BLaER1 treated with 17β-estradiol and CSF1 and Interleukin-3, amounts not matched to agents 10 nM and 100 nM (cell line): Measurements from ENCODE around the gene ASAH2B.
"Not testable (repeated sequence)": the region's sequence is repeated elsewhere in the genome, so short reads cannot be mapped to it uniquely, and the experiment has no call there.

Source experiments
- H3K27ac ChIP-seq, 11 experiments: shearing (Covaris generic); formaldehyde crosslinking; 2 replicates each; pipeline ENCODE4 v1.8.1; 2022
- H3K27me3 ChIP-seq, 11 experiments: shearing (Covaris generic); formaldehyde crosslinking; 2 replicates each; pipeline ENCODE4 v1.8.1; 2022
- H3K36me3 ChIP-seq, 11 experiments: shearing (Covaris generic); formaldehyde crosslinking; 2 replicates each; pipeline ENCODE4 v1.8.1; 2022
- H3K4me1 ChIP-seq, 10 experiments: shearing (Covaris generic); formaldehyde crosslinking; 2 replicates each; pipeline ENCODE4 v1.8.1; 2022
- H3K4me2 ChIP-seq, 11 experiments: shearing (Covaris generic); formaldehyde crosslinking; 2 replicates each; pipeline ENCODE4 v1.8.1; 2022
- H3K4me3 ChIP-seq, 10 experiments: shearing (Covaris generic); formaldehyde crosslinking; 2 replicates each; pipeline ENCODE4 v1.8.1; 2022
- H3K9ac ChIP-seq, 11 experiments: shearing (Covaris generic); formaldehyde crosslinking; 2 replicates each; pipeline ENCODE4 v1.8.1; 2022
- H3K9me3 ChIP-seq, 11 experiments: shearing (Covaris generic); formaldehyde crosslinking; replicated peaks in 1 of 11; 2 replicates each; pipeline ENCODE4 v1.8.1; 2022
- H4K20me1 ChIP-seq, 11 experiments: shearing (Covaris generic); formaldehyde crosslinking; 2 replicates each; pipeline ENCODE4 v1.8.1; 2022
- Cebpa-rat ChIP-seq, 11 experiments: shearing (Covaris generic); IDR thresholded peaks; 2 replicates each; pipeline ENCODE4 v1.8.1; 2022

ASAH2B gene

GRCh38 chr10:50739618-50740292 lies at the start of gene ASAH2B:
Gene ASAH2B (plus strand): TSS chr10:50739936. CDS start chr10:50745131, 5,195 bp downstream.
- no peak for TF ChIP-seq Cebpa-rat (IDR thresholded peaks at IDR 0.05)

DNA sequence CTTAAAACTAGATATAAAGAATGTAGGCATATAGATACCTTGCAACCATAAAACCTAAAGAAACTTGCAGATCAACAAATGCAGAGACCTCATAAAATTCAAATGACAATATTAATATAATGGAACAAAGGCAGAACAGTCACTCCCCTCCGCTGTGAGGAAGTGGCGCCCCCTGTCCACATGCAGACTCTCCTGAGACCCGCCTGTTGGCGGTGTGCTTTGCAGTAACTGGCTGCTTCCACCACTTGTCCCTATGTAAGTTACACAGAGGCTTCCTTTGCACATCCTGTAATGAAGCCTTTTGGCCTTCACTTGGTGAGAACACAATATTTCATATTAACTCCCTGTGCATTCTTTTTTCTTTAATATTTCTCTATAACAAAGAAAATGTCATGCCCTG lies 41.9 kb upstream of the ASAH2B start:
- not testable (repeated sequence) for H3K36me3 ChIP-seq, H3K27me3 ChIP-seq, H3K9ac ChIP-seq, H3K27ac ChIP-seq, H3K9me3 ChIP-seq, H3K4me3 ChIP-seq, H3K4me1 ChIP-seq, H4K20me1 ChIP-seq, H3K4me2 ChIP-seq

More at GRCh38 chr10:50739618-50740292, at the start of gene ASAH2B:
- Histone ChIP-seq H3K27ac (peak within 1 kb of the TSS in 10 of 11 experiments; percentile 36 to 68 (median 61); a peak in 20 of 22 replicates), H4K20me1 (no peaks in the 10 kb centered on the region), H3K27me3 (peaks cover 0 to 5% (median 0%) of the 10 kb centered on the region in 11 experiments; a peak in 1 of 22 replicates), H3K4me3 (peak within 1 kb of the TSS; percentile 64 to 86 (median 76)), H3K4me2 (peak within 1 kb of the TSS; percentile 86 to 97 (median 93)), H3K4me1 (peaks cover 0 to 16% (median 8%) of the 10 kb centered on the region in 10 experiments; a peak in 11 of 20 replicates), H3K9ac (peak within 1 kb of the TSS; percentile 68 to 81 (median 75)), H3K9me3 (no peaks in the 10 kb centered on the region), H3K36me3 (no peaks in the 10 kb centered on the region)

DNA sequence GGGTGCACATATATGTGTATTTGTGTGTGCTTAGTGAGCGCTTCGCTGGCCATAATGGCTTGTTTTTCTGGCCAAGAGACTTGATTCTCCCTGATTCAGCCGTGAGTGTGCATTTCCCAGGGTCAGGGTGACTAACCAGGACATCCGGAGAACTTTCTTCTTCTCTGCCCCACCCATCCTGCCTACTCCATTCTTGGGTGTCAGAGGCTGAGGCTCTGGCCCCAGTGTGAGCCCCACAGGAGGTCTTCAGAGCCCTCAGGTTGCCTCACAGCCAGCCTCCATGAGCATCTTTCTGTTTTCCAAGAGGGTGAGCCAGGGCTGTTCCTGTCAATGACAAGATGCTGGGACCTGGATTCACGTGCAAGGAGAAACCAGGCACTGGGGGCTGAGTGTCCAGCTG lies 37.8 kb upstream of the ASAH2B start:
- H3K4me2 ChIP-seq, H3K9me3 ChIP-seq, H3K4me1 ChIP-seq, H4K20me1 ChIP-seq, H3K27ac ChIP-seq, H3K36me3 ChIP-seq, H3K4me3 ChIP-seq, H3K9ac ChIP-seq, H3K27me3 ChIP-seq: not testable (repeated sequence)

DNA sequence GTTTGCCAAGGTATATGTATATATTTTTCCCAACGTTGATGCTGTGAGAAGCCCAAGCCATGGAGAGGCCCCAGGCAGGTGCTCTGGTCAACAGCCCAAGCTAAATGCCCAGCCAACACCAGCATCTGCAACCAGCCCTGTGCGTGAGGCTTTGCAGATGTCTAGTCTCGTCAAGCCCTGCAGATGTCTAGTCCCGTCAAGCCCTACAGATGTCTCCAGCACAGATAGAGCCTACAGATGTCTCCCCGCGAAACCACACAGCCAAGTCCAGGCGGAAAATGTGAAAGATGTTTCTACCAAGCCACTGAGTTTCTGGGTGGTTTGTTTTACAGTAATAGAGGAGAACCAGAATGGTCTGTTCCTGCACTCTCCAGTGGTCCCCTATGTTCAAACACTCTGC lies 36.7 kb upstream of the ASAH2B start:
- H3K9ac ChIP-seq, H3K36me3 ChIP-seq, H4K20me1 ChIP-seq, H3K4me3 ChIP-seq, H3K9me3 ChIP-seq, H3K4me2 ChIP-seq, H3K27ac ChIP-seq, H3K27me3 ChIP-seq, H3K4me1 ChIP-seq: not testable (repeated sequence)

DNA sequence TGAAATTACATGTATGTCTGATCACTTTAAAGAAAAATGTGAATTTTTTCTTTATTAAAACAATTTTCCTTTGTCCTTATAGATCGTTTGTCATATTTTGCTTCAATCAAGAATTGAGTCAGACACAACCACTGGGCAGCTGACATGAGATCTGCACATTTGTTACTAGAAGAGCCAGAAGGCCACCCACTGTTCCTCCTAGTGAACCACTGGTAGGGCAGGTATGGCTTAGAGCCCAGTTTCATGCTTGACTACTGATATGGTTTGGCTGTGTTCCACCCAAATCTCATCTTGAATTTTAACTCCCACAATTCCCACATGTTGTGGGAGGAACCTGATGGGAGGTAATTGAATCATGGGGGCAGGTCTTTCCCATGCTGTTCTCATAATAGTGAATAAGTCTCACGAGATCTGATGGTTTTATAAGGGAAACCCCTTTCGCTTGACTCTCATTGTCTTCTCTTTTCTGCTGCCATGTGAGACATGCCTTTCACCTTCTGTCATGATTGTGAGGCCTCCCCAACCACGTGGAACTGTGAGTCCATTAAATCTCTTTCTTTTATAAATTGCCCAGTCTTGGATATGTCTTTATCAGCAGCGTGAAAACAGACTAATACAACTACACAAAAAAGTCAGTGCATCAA lies 35.2 kb upstream of the ASAH2B start:
- not testable (repeated sequence) for H3K27me3 ChIP-seq, H3K4me2 ChIP-seq, H3K36me3 ChIP-seq, H4K20me1 ChIP-seq, H3K27ac ChIP-seq, H3K9ac ChIP-seq, H3K4me1 ChIP-seq, H3K9me3 ChIP-seq, H3K4me3 ChIP-seq

- not testable (repeated sequence) for H3K4me2 ChIP-seq, H3K4me1 ChIP-seq, H3K4me3 ChIP-seq, H3K9ac ChIP-seq, H3K27me3 ChIP-seq, H4K20me1 ChIP-seq, H3K9me3 ChIP-seq, H3K27ac ChIP-seq, H3K36me3 ChIP-seq
Observed at GRCh38 chr10:50706006-50706405, 33.7 kb upstream of the ASAH2B start.

DNA sequence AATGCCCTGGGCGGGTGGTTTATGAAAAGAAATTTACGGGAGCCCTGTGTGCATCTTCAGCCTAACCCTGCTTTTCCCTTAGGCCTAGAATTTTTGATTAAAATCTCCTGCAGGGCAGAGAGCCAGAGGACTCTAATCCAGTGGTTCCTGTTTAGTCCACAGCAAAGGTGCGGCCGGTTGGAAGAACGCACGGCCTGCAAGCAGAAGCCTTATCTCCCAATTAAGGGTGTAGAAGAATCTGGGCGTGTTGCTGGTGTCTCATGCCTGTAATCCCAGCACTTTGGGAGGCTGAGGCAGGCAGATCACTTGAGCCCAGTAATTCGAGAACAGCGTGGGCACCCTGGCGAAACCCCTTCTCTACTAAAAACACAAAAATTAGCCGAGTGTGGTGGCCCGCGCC lies 29.5 kb upstream of the ASAH2B start:
- not testable (repeated sequence) for H3K27ac ChIP-seq, H3K4me2 ChIP-seq, H3K4me1 ChIP-seq, H3K36me3 ChIP-seq, H3K27me3 ChIP-seq, H3K4me3 ChIP-seq, H3K9me3 ChIP-seq, H4K20me1 ChIP-seq, H3K9ac ChIP-seq

DNA sequence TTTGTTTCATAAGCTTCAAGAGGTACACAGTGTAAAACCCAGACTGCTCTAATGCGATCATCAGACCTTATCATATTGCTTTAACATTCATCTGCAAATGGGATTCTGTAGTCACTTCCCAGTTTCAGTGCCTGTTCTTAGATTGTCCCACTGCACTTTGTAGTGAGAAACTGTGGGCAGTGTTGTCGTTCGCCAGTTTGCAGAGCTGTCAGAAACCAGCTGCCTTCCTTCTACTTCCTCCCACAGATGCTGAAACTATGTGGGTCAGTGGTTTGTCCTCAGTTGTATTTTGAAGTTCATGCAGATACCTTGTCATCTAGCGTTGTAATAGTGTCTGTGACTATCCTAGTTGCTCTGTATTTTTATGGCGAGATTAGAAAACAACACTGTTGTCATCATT lies 15.9 kb upstream of the ASAH2B start:
- H3K36me3 ChIP-seq, H3K4me3 ChIP-seq, H3K27me3 ChIP-seq, H4K20me1 ChIP-seq, H3K9me3 ChIP-seq, H3K27ac ChIP-seq, H3K9ac ChIP-seq: not testable (repeated sequence)
- Histone ChIP-seq H3K4me1 (peaks cover 0 to 11% (median 0%) of the 10 kb centered on the region in 10 experiments; a peak in 5 of 20 replicates), H3K4me2 (peak overlapping the region in 2 of 11 experiments; percentile 2 to 37; a peak in 1 of 22 replicates)

DNA sequence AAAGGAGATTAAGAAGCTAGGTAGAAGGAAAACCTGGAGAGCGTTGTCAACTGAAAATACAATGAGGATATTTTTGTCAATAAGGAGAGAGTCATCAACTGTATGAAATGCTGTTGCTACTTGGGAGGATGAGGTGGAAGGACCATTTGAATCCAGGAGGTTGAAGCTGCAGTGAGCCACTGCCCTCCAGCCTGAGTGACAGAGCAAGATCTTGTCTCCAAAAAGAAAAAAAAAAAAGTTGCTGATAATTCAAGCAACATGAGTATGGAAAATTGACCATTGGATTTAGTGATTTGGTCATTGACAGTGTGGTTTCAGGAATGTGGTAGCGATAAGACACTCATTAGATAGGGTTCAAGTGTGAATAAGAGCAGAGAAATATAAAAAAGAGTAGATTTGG lies 11.6 kb upstream of the ASAH2B start:
- peaks cover 0 to 11% (median 0%) of the 10 kb centered on the region in 10 experiments; a peak in 5 of 20 replicates for H3K4me1 ChIP-seq
- not testable (repeated sequence) for H3K27me3 ChIP-seq

DNA sequence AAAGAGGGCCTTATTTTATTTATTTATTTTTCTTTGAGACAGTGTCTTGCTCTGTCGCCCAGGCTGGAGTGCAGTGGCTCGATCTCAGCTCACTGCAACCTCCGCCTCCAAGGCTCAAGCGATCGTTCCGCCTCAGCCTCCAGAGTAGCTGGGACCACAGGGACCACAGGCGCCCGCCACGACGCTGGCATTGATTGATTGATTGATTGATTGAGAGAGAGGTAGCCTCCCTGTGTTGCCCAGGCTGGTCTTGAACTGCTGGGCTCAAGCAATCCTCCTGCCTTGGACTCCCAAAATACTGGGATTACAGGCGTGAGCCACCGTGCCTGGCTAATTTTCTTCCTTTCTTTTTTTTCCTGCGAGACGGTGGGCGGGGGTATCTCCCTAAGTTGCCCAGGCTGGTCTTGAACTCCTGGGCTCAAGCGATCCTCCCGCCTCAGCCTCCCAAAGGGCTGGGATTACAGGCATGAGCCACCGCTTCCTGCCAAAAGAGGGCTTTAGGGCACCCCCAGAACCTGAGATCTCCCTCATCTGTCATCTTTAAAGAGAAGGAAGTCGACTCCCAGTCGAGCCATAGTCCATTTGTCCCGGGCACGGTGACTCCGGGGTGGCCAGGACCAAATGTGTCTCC lies 634 bp upstream of the ASAH2B start:
- H3K36me3 ChIP-seq, H3K9me3 ChIP-seq, H4K20me1 ChIP-seq, H3K27me3 ChIP-seq: not testable (repeated sequence)
- Histone ChIP-seq H3K4me3 (peak overlapping the region; percentile 64 to 86 (median 76)), H3K4me1 (peaks cover 0 to 16% (median 8%) of the 10 kb centered on the region in 10 experiments; a peak in 11 of 20 replicates), H3K4me2 (peak overlapping the region; percentile 86 to 97 (median 93)), H3K9ac (peak overlapping the region; percentile 68 to 81 (median 75); a peak in 21 of 22 replicates), H3K27ac (peak overlapping the region in 10 of 11 experiments; percentile 36 to 68 (median 61); a peak in 17 of 22 replicates)

More for the DNA sequence above, 11.6 kb upstream of the ASAH2B start:
- not testable (repeated sequence) for H3K4me2 ChIP-seq, H3K27ac ChIP-seq, H3K4me3 ChIP-seq, H3K9me3 ChIP-seq, H3K36me3 ChIP-seq, H3K9ac ChIP-seq, H4K20me1 ChIP-seq
